Measurements from ENCODE around the gene IQCF2. TPM values are rescaled to one million over a fixed set of nuclear protein-coding genes. Genes with fewer than 3 reads are reported as not detected.

IQCF2 gene
- total RNA-seq, 4 donors from 2014 or later, result not detected

DNA sequence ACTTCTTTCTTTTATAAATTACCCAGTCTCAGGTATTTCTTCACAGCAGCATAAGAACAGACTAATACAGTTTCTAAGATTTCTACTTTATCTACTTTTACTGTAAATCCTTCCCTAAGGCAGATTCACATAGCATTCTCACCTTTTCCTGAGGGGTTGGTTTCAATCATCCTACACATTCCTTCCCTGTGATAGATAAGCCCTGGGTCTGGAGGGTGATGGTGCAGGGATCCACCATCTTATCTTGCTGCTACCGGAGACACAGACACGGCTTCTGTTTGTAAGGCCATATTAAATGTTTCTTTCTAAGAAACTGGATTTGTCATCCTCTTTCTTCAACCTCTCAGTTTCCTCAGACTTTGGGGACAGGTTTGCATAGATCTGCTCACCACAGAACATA is 7.9 kb downstream of the IQCF2 start:
- DNase-seq, result no peak
- H3K36me3 ChIP-seq, result no peaks in the 10 kb centered on the region
- no peaks in the 10 kb centered on the region for H3K9me3 ChIP-seq
- 49 to 58% methylated on average over 2 of the region's 2 CpGs for WGBS, 2 donors
- no peaks in the 10 kb centered on the region for H3K4me1 ChIP-seq
- H3K4me3 ChIP-seq (replicated peaks in 1 of 3), result no peak overlapping the region
- H3K27me3 ChIP-seq, result no peaks in the 10 kb centered on the region
- H3K27ac ChIP-seq, result no peak overlapping the region
- intact Hi-C loops (cut with DNase I), result no loop called here
- TF ChIP-seq, protein P1, sequence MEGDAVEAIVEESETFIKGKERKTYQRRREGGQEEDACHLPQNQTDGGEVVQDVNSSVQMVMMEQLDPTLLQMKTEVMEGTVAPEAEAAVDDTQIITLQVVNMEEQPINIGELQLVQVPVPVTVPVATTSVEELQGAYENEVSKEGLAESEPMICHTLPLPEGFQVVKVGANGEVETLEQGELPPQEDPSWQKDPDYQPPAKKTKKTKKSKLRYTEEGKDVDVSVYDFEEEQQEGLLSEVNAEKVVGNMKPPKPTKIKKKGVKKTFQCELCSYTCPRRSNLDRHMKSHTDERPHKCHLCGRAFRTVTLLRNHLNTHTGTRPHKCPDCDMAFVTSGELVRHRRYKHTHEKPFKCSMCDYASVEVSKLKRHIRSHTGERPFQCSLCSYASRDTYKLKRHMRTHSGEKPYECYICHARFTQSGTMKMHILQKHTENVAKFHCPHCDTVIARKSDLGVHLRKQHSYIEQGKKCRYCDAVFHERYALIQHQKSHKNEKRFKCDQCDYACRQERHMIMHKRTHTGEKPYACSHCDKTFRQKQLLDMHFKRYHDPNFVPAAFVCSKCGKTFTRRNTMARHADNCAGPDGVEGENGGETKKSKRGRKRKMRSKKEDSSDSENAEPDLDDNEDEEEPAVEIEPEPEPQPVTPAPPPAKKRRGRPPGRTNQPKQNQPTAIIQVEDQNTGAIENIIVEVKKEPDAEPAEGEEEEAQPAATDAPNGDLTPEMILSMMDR (IDR thresholded peaks at IDR 0.05), result no peak
- TF ChIP-seq POLR2A (IDR thresholded peaks at IDR 0.05), result no peak

DNA sequence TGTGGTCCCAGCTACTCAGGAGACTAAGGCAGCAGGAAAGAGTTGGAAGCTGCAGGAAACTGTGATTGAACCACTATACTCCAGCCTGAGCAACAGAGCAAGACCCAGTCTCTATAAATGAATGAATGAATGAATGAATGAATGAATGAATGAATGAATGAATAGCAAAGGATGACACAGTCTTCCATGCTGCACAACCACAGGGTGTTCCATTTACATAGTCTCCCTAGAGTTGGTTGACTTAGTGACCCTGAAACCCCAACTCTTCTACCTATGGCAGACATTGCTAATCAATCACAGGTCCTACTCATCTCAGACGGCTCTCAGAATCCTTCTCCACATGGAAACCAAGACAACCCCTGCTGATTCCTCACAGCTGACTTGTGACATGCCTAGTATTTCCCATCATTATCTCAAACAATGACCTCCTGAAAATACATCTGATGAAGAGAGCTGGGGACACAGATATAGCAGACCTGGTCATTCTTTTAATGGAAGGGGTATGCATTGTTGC is 11.9 kb downstream of the IQCF2 start:
- Histone ChIP-seq H3K9me3 (no peaks in the 10 kb centered on the region), H3K36me3 (no peaks in the 10 kb centered on the region), H3K27ac (no peak overlapping the region), H3K27me3 (no peaks in the 10 kb centered on the region), H3K4me3 (replicated peaks in 1 of 3) (no peak overlapping the region), H3K4me1 (no peaks in the 10 kb centered on the region)
- WGBS, 2 donors, result 53 to 70% methylated on average over 1 of the region's 1 CpG
- DNase-seq, result no peak
- intact Hi-C loops (cut with DNase I), result no loop called here
- TF ChIP-seq POLR2A (IDR thresholded peaks at IDR 0.05), result no peak
- TF ChIP-seq, protein P1 (IDR thresholded peaks at IDR 0.05), result no peak

DNA sequence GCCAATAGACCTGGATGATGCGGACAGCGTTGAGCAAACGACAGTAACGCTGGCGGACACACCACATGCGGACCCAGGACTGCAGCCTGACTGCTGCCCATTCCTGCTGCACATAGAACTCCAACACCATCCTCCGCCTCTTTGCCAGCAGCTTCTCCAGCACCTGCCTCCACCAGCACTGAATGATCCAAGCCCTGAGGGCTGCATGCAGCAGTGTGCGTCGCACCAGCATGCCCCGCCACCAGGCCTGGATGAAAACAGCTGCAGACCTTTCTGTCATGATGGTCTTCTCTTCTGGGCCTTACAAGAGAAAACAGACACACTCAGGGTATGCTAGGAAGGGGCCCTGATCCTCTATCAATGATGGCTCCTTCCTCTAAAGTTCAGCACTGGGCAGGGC is 12.5 kb downstream of the IQCF2 start:
- no peak for TF ChIP-seq POLR2A (IDR thresholded peaks at IDR 0.05)
- TF ChIP-seq, protein P1 (IDR thresholded peaks at IDR 0.05), result no peak

DNA sequence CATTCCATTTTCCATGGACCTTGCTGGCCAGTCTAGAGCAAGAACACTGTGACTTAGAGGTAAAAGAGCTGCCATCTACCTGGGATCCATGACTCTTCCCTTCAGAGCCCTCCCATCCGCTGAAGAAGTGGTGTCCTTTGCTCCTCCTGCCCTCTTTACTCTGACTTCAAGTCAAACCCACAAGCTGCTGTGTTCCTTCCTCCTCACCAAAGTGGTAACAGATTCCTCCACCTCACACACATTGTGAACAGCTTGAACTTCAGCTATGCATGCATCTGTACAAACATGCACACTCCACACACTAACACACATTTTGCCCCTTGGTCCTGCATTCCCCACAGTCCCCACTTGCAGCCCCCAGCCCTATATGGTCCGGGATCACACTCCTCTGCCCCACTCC is 13.0 kb downstream of the IQCF2 start:
- intact Hi-C loops (cut with DNase I), result no loop called here
- no peak overlapping the region for H3K27ac ChIP-seq
- H3K4me3 ChIP-seq (replicated peaks in 1 of 3), result no peak overlapping the region
- no peak for TF ChIP-seq POLR2A (IDR thresholded peaks at IDR 0.05)
- TF ChIP-seq, protein P1 (IDR thresholded peaks at IDR 0.05), result no peak
- no peaks in the 10 kb centered on the region for H3K9me3 ChIP-seq
- H3K27me3 ChIP-seq, result no peaks in the 10 kb centered on the region
- H3K4me1 ChIP-seq, result no peaks in the 10 kb centered on the region
- H3K36me3 ChIP-seq, result no peaks in the 10 kb centered on the region
- DNase-seq, result no peak
- WGBS, 2 donors, result 76 to 90% methylated on average over 2 of the region's 2 CpGs

More for the DNA sequence above, 12.5 kb downstream of the IQCF2 start:
- intact Hi-C loops (cut with DNase I), result no loop called here
- 93 to 98% methylated on average over 9 to 10 of the region's 10 CpGs for WGBS, 2 donors
- no peak overlapping the region for H3K27ac ChIP-seq
- H3K4me1 ChIP-seq, result no peaks in the 10 kb centered on the region
- no peaks in the 10 kb centered on the region for H3K9me3 ChIP-seq
- H3K27me3 ChIP-seq, result no peaks in the 10 kb centered on the region
- H3K36me3 ChIP-seq, result no peaks in the 10 kb centered on the region
- H3K4me3 ChIP-seq (replicated peaks in 1 of 3), result no peak overlapping the region
- DNase-seq, result no peak

DNA sequence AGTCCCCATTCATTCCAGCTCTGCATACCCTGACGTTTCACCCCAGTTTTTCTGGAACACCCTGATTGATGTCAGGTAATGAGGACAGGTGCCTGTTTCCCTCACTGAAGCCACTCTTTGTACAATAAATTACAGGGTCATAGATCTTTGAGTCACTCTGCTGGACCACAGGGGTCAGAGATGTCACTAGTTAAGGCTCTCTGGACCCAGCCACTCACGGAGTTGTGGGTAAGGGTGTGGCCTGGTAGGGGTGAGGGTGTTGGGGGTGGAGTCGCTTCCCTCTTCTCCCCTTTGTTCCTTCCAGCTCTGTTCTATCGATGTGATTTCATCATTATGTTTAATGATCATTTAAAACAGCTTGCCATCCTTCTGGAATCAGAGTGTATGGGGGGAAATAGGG is 13.5 kb downstream of the IQCF2 start:
- H3K27me3 ChIP-seq, result no peaks in the 10 kb centered on the region
- 65 to 68% methylated on average over 4 of the region's 4 CpGs for WGBS, 2 donors
- no peak overlapping the region for H3K4me3 ChIP-seq (replicated peaks in 1 of 3)
- no peak for DNase-seq
- H3K9me3 ChIP-seq, result no peaks in the 10 kb centered on the region
- intact Hi-C loops (cut with DNase I), result no loop called here
- no peak for TF ChIP-seq POLR2A (IDR thresholded peaks at IDR 0.05)
- TF ChIP-seq, protein P1 (IDR thresholded peaks at IDR 0.05), result no peak
- no peak overlapping the region for H3K27ac ChIP-seq
- no peaks in the 10 kb centered on the region for H3K4me1 ChIP-seq
- H3K36me3 ChIP-seq, result no peaks in the 10 kb centered on the region
